ENCODE results near the gene CDH23. TPM values are rescaled to one million over a fixed set of nuclear protein-coding genes. Genes with fewer than 3 reads are reported as not detected.

The CDH23 gene
- total and polyA plus RNA-seq, 2 of the 8 experiments (the other 6 are each of a cell fraction or from before 2014, with no cell fraction given): 1.9 to 4.9 TPM

DNA sequence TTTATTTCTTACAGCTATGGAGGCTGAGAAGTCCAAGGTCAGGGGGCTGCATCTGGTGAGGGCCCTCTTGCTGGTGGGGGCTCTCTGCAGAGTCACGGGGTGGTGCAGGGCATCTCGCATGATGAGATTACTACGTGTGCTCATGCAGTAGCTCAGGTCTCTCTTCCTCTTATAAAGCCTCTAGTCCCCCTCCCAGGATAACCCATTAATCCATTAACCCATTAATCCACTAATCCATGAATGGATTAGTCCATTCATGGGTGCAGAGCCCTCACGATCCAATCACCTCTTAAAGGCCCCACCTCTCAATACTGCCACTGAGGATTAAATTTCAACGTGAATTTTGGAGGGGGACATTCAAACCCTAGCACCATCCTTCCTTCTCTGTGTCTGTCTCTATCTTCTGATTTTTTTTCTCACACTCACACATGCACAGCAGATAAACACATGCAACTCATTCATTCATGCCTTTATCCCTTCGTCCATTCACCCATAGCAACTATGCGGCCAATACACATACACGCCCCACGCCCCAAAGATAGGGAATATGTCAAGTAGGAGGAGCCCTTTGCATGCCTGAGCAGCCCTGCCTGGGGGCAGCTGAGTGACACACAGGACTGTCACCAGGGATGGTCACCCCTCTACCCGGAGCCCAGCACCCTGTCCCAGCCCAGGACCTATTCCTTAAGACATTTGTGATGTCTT is 236.3 kb downstream of the CDH23 start:
- Histone ChIP-seq H3K36me3 (ENCODE audit: control insufficient read depth in 2 of 4, insufficient read depth in 4 of 4, low read length in 3 of 4) (no peaks in the 10 kb centered on the region), H2AFZ (ENCODE audit: low read length) (no peak overlapping the region), H4K8ac (ENCODE audit: extremely low read depth, insufficient read depth, low read length) (no peak overlapping the region), H2BK120ac (replicated peaks; ENCODE audit: low read depth, low read length) (no peak overlapping the region), H3K9me3 (ENCODE audit: insufficient read depth in 2 of 2, low read depth in 1 of 2, low read length in 1 of 2) (no peaks in the 10 kb centered on the region), H3K9ac (replicated peaks in 1 of 4; ENCODE audit: extremely low read depth in 1 of 4, low read depth in 3 of 4, low read length in 3 of 4) (no peak overlapping the region; a peak in 1 of 7 replicates), H3K79me2 (ENCODE audit: control insufficient read depth in 1 of 2, insufficient read depth in 2 of 2, low read length in 2 of 2) (no peaks in the 10 kb centered on the region), H3K23ac (ENCODE audit: insufficient read length) (no peak overlapping the region), H2BK15ac (ENCODE audit: low read length) (no peak overlapping the region), H3K4me2 (ENCODE audit: insufficient read depth in 1 of 2, low read depth in 2 of 2, low read length in 2 of 2) (0 out of 4 replicates have a peak overlapping the region, but pooled peaks of 1 of the 2 experiments have one; percentile 23), H2AK5ac (ENCODE audit: low read depth, low read length) (no peak overlapping the region), H3K56ac (replicated peaks; ENCODE audit: insufficient read length, low read depth, low read length) (no peak overlapping the region), H3K79me1 (ENCODE audit: low read depth, low read length) (no peaks in the 10 kb centered on the region), H2BK20ac (ENCODE audit: low read length) (0 out of 2 replicates have a peak overlapping the region, but pooled peaks have one; percentile 1), H4K91ac (replicated peaks; ENCODE audit: insufficient read length, low read length) (no peak overlapping the region), H2BK12ac (ENCODE audit: low read depth, low read length) (no peak overlapping the region), H3K4me3 (ENCODE audit: extremely low read depth in 1 of 4, insufficient read depth in 2 of 4, low read depth in 3 of 4, low read length in 4 of 4) (no peak overlapping the region), H3K23me2 (ENCODE audit: low read depth, low read length) (no peaks in the 10 kb centered on the region; the same call in 1 of the 2 replicates), H3K4me1 (replicated peaks in 1 of 4; ENCODE audit: control insufficient read depth in 3 of 4, insufficient read depth in 4 of 4, low read length in 3 of 4) (peaks cover 10 to 50% (median 30%) of the 10 kb centered on the region in 4 experiments), H3K18ac (ENCODE audit: extremely low read depth, low read length) (no peak overlapping the region), H3K27me3 (replicated peaks in 1 of 4; ENCODE audit: control insufficient read depth in 3 of 4, extremely low read depth in 1 of 4, insufficient read depth in 3 of 4, low read length in 3 of 4) (peaks cover 4 to 26% (median 18%) of the 10 kb centered on the region in 4 experiments; a peak in 6 of 7 replicates), H3K14ac (ENCODE audit: insufficient read length) (no peak overlapping the region), H2BK5ac (ENCODE audit: low read depth, low read length) (no peak overlapping the region), H3K27ac (ENCODE audit: low read depth, low read length) (no peak overlapping the region), H4K20me1 (replicated peaks in 1 of 2; ENCODE audit: control insufficient read depth in 1 of 2, insufficient read depth in 2 of 2, low read length in 2 of 2) (no peaks in the 10 kb centered on the region), H4K5ac (ENCODE audit: insufficient read length, low read depth, low read length) (no peak overlapping the region), H3K4ac (replicated peaks; ENCODE audit: insufficient read length, low read depth, low read length) (no peak overlapping the region)
- CTCF ChIA-PET (ENCODE audit: partially characterized antibody): interaction anchor here (1.2 to 16.1 kb wide), 14 partner anchors 8 to 126 kb away, joined by 3 to 169 read pairs (median 6); no protein-coding TSS in a partner anchor
- FAIRE-seq: no peak
- no peak for DNase-seq (ENCODE audit: low read depth in 1 of 2, low spot score in 2 of 2)
- WGBS, 2 experiments (ENCODE audit: extremely low coverage in 1 of 2, insufficient coverage in 1 of 2, insufficient read length in 1 of 2, insufficient replicate concordance in 2 of 2, low coverage in 1 of 2, low lambda C conversion rate in 2 of 2, missing lambda C conversion rate in 1 of 2): 82% methylated on average over 10 of the region's 10 CpGs; no CpG with 5 or more reads in 1 of the 2 experiments
- POLR2A ChIA-PET (ENCODE audit: partially characterized antibody): interaction anchor here (1.4 kb wide), 1 partner anchor 11 kb away, joined by 7 read pairs; no protein-coding TSS in a partner anchor
- TF ChIP-seq SIX5 (IDR thresholded peaks at IDR 0.05; ENCODE audit: low read depth, low read length) (no peak), TAF1 (IDR thresholded peaks at IDR 0.05; ENCODE audit: low read depth, low read length) (no peak), HDAC2 (IDR thresholded peaks at IDR 0.05; ENCODE audit: borderline replicate concordance in 1 of 2, low read depth in 2 of 2, low read length in 2 of 2) (no peak), CHD1 (IDR thresholded peaks at IDR 0.05; ENCODE audit: low read depth, low read length) (no peak), CTBP2 (IDR thresholded peaks at IDR 0.05; ENCODE audit: borderline replicate concordance, insufficient read depth, insufficient read length, low read length) (no peak), JUND (IDR thresholded peaks at IDR 0.05; ENCODE audit: low read length) (no peak), SAP30 (IDR thresholded peaks at IDR 0.05; ENCODE audit: insufficient read depth, insufficient replicate concordance, low read length) (no peak)
- TF ChIP-seq, protein P1, sequence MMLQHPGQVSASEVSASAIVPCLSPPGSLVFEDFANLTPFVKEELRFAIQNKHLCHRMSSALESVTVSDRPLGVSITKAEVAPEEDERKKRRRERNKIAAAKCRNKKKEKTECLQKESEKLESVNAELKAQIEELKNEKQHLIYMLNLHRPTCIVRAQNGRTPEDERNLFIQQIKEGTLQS (IDR thresholded peaks at IDR 0.05; ENCODE audit: insufficient read depth, low read depth, low read length): no peak
